ENCODE data around the gene SRMS.
"Not testable (repeated sequence)": the region's sequence is repeated elsewhere in the genome, so short reads cannot be mapped to it uniquely, and the experiment has no call there.

The SRMS gene

GRCh38 chr20:63578224-63579016 lies 30.9 kb upstream of the SRMS start:
- no peak for DNase-seq

DNA sequence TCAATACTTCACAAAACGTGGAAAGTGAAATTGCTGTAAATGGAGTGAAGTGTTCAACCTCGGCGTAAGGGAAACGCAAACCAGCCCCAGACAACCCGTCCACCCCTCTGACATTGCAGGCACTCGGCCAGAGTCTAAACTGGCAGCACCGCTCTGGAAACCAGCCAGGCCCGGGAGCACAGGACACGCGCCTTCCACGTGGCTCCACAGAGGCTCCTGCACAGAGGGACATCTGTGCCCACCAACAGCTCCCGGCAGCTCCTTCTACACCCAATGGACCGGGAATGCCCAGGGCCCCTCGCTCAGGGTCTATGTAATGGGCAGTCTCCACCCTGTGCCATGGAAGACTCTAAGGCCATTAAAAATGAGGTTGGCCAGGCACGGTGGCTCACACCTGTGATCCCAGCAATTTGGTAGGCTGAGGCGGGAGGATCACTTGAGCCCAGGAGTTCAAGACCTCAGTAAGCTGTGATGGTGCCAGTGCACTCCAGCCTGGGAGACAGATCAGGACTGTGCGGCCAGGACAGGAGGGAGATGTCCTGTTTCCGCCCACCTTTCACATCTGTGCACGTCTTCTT lies 29.9 kb upstream of the SRMS start:
- no peak for DNase-seq

- DNase-seq: no peak
These were observed 28.8 kb upstream of the SRMS start for GRCh38 chr20:63576311-63576710.

GRCh38 chr20:63574829-63575743 lies 27.5 kb upstream of the SRMS start:
- no peak for DNase-seq

- peak; percentile 38 for DNase-seq
These were observed 26.7 kb upstream of the SRMS start, which contains the start of gene HELZ2 for GRCh38 chr20:63574156-63574828. Gene HELZ2, minus strand, starts transcription at chr20:63574239. Its CDS starts 1,854 bp downstream, at chr20:63572385.

- DNase-seq: no peak
These were observed 26.1 kb upstream of the SRMS start for GRCh38 chr20:63573647-63574131.

- no peak for DNase-seq
These were observed 25.5 kb upstream of the SRMS start for GRCh38 chr20:63572788-63573646.

DNA sequence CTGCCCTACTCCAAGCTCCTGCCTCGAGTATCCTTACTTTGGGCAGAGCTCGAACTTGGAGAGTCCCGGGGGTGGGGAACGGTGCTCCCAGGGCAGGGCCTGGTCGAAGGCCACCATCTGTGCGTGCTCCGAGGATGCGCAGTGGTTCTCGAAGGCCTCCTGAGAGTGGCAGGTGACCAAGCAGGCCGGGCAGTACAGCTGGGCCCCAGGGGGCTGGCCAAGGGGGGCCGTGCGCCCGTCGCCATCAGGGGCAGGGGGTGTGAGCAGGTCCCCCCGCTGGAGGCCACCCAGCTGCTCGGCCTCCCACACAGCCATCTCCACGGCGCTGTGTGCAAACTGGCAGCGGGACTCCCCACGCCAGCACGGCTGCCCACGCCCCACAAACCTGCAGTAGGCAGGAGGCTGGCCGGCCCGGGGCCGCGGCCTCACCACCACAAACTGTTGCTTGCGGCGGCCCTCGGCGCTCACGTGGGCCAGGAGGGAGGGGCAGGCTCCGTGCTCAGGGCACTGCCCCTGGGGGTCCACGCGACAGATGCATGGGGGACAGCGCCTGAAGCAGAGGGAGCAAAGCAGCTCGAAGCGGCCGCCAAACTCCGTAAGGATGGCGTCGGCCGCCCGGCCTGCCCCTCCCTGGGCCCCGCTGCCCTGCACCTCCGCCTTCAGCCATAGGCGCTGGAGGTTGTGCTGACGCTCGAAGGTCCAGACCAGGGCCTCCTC lies 24.7 kb upstream of the SRMS start:
- no peak for DNase-seq

DNA sequence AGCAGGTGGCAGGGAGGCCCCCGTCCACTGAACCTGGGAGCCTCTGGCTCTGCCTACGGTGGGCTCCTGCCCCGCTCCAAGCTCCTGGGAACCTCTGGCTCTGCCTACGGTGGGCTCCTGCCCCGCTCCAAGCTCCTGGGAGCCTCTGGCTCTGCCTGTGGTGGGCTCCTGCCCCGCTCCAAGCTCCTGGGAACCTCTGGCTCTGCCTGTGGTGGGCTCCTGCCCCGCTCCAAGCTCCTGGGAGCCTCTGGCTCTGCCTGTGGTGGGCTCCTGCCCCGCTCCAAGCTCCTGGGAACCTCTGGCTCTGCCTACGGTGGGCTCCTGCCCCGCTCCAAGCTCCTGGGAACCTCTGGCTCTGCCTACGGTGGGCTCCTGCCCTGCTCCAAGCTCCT lies 23.5 kb upstream of the SRMS start:
- not testable (repeated sequence) for DNase-seq

DNA sequence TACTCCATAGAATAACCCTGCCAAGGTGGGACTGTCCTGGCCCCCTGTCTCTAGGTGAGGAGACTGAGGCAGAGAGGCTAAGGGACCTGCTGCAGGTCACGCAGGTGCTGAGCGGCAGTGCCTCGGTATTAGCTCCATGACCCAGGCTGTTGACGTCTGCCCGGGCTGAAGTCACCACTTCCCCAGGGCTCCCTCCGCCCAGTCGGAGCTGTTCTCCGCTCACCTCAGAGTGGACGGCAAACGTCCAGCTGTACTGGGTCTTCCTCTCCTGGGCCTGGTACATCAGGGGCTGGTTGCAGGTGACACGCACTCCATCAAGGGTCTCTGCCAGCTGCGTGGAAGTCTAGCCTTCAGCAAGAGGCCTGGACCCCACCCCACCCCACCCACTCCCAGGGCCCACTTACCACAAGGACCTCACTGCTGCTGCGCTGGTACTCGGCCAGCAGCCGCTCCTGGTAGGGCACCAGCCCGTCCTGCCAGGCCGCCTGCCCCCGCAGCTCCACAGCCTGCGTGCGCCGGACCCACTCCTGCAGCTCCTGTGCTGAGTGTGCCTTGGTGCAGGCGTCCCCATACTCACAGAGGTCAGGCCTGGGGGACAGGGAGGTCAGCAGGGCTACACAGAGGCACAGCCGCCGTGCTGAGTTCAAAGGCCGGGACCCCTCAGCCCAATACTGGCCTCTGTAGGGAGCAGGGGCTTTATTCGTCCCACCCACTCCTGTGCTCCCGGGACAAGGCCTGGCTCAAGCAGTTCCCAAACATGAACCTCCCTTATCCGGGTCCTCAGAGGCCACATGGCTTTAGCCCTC lies 22.9 kb upstream of the SRMS start:
- DNase-seq: no peak

GRCh38 chr20:63568986-63569949 lies 21.7 kb upstream of the SRMS start:
- no peak for DNase-seq

DNA sequence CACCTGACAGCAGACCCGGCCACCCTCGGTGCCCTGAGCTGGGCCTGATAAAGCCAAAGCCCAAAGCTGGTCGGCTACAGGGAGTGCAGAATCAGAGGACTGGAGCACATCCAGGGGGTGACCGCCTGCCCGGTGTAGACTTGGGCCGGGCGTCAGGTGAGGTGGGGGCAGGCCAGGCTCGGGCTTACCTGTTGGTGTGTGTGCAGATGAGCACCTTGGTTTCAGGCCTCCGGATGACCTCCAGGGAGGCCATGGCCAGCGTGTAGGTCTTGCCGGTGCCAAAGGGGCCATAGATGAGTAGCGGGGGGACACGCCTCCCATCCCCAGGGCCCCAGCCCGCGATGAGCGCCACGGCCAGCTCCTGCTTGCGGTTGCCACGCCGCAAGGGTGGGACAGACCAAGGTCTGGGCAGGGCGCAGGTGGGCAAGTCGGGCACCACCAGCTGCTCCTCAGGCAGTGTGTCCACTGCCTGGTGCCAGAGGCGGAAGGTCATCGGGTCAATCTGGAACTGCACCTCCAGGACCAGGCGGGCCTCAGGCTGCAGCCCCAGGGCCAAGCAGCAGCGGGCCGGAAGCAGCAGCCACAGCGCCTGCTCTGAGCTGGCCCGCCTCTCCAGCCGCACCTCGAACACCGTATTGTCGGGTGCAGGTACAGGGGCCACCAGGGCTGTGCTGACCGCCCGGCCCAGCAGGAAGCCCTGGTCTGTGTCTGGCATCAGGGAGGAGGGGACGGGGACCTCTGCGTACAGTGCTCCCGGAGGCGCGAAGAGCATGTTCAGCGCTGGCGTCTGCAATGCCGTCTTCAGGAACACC lies 20.8 kb upstream of the SRMS start:
- no peak for DNase-seq

- no peak for DNase-seq
These were observed 20.0 kb upstream of the SRMS start for GRCh38 chr20:63567386-63568169.

DNA sequence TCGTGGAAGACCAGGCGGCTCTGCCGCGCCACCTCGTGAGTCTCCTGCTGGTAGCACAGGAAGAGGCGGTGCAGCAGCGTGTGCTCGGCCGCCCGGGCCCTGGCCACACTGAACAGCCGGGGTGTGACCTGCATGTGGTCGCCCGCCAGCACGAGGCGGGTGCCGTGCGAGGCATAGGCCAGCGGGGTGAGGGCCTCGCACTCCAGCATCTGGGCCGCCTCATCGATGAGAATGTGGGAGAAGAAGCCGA lies 19.5 kb upstream of the SRMS start:
- no peak for DNase-seq

GRCh38 chr20:63566395-63567135 lies 19.0 kb upstream of the SRMS start:
- no peak for DNase-seq

DNA sequence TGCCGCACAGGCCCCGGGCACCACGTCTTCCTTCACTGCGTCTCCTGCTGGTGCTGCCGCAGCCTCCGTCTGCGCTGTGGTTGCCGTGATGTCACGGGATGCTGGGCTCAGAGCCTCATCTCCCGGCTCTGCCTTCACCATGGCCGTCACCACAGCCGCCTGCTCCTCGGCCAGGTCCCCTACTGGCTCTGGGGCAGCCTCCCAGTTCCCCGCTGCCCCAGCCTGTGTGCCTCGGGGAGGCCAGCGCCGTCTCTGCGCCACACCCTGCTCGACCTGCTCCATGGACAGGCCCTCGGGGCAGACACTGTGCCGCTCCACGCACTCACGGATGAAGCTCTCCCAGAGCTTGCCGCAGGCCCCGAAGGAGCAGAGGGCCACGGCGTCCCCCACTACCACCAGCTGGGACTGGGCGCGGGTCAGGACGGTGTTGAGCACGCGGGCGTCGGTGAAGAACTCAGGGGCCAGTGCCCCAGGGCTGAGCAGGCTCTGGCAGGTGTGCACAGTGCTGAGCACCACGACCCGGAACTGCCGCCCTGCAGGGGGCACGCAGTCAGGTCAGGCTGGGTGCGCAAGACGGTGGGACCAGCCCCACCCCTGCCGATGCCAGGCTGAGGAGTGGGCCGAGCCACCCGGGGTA lies 18.3 kb upstream of the SRMS start:
- no peak for DNase-seq
